HUES48 (cell line): ENCODE results near the gene TMEM252.

Experiments
- H3K27ac ChIP-seq: one replicate; pipeline ENCODE4 v1.7.0; 2013; ENCODE audit warnings: low read depth, low read length, inconsistent platforms
- H3K27me3 ChIP-seq: 2 replicates; pipeline ENCODE4 v1.6.1; 2013; ENCODE audit warnings: mild to moderate bottlenecking, low read length; ENCODE audit not compliant: control insufficient read depth, insufficient read depth
- H3K36me3 ChIP-seq: 2 replicates; pipeline ENCODE4 v1.6.1; 2013; ENCODE audit warnings: low read length; ENCODE audit not compliant: control insufficient read depth, insufficient read depth
- H3K4me1 ChIP-seq: 2 replicates; pipeline ENCODE4 v1.6.1; 2013; ENCODE audit warnings: mild to moderate bottlenecking, low read length; ENCODE audit not compliant: control insufficient read depth, insufficient read depth
- H3K4me3 ChIP-seq: 2 replicates; pipeline ENCODE4 v1.5.1; 2013; ENCODE audit warnings: mild to moderate bottlenecking, low read depth, low read length
- H3K9ac ChIP-seq: 2 replicates; pipeline ENCODE4 v1.6.1; 2013; ENCODE audit warnings: mild to moderate bottlenecking, low read depth, low read length, moderate library complexity
- H3K9me3 ChIP-seq: 2 replicates; pipeline ENCODE4 v1.6.1; 2013; ENCODE audit warnings: low read length; ENCODE audit not compliant: control insufficient read depth, insufficient read depth

Gene TMEM252

DNA sequence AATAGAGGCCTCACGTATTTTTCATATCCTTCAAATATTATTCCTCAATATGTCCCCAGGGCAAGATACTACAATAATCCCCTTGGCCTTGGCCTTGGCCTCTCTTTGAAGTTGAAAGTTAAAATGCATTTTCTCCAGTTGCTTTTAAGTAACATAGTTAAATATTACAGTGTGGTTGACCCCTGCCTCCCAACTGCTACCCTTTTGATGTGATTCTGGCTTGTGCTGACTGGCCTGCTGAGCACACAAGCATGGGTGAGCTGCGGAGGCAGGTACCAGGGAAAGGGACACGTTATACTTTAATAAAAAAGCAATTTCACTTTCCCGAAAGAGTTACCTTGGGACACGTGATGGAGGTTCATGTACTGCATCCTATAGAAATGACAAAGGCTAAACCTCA lies 17.9 kb upstream of the TMEM252 start:
- peaks cover 37% of the 10 kb centered on the region for H3K27me3 ChIP-seq
- no peaks in the 10 kb centered on the region for H3K9me3 ChIP-seq
- no peak overlapping the region for H3K4me3 ChIP-seq
- no peaks in the 10 kb centered on the region for H3K36me3 ChIP-seq
- H3K4me1 ChIP-seq, result peaks cover 17% of the 10 kb centered on the region
- no peak overlapping the region for H3K27ac ChIP-seq
- no peak overlapping the region for H3K9ac ChIP-seq

GRCh38 chr9:68555437-68556150 lies 14.9 kb upstream of the TMEM252 start:
- peaks cover 5% of the 10 kb centered on the region for H3K4me1 ChIP-seq
- H3K4me3 ChIP-seq, result no peak overlapping the region
- peaks cover 42% of the 10 kb centered on the region for H3K27me3 ChIP-seq
- H3K9ac ChIP-seq, result no peak overlapping the region
- H3K36me3 ChIP-seq, result no peaks in the 10 kb centered on the region
- no peaks in the 10 kb centered on the region for H3K9me3 ChIP-seq
- H3K27ac ChIP-seq, result no peak overlapping the region

DNA sequence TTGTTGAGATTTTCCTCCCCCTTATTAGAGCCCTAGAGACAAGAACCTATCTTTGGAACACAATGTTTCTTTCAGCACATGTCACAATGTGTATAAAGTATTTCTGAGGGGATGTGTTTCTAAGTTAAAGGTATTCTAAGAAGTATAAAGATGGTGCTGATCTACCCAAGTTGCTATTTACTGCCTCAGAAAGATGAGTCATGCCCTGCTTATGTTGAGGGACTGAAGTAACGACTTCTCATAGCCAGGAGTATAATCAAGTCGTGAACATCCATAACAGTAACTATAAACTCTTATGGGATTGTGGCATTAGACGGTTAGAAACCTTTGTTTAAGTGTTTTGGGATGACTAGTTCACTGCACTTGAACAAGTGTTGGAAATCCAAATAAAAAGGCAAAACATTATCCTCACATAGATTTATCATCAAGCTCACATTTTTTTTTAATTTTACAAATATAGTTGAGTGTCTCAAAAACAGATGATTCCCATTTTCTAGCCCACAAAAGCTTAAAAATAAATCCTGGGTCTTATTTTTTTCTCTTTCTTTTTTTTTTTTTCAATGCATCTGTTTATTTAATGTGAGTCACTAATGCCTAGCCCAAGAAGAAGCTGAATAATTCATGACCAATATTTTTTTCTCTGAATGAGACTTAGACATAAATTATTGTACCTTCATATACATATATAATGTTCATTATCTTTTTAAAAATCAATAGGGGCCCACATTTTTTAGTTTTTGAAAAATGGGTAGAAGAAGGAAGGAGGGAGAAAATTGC lies 12.2 kb upstream of the TMEM252 start:
- Histone ChIP-seq H3K4me3 (no peak overlapping the region), H3K36me3 (no peaks in the 10 kb centered on the region), H3K27ac (no peak overlapping the region), H3K4me1 (no peaks in the 10 kb centered on the region), H3K9ac (no peak overlapping the region), H3K9me3 (no peaks in the 10 kb centered on the region), H3K27me3 (peaks cover 24% of the 10 kb centered on the region)

GRCh38 chr9:68551191-68551590 lies 10.5 kb upstream of the TMEM252 start:
- Histone ChIP-seq H3K9ac (no peak overlapping the region), H3K36me3 (no peaks in the 10 kb centered on the region), H3K27me3 (peaks cover 15% of the 10 kb centered on the region), H3K9me3 (no peaks in the 10 kb centered on the region), H3K4me1 (no peaks in the 10 kb centered on the region), H3K27ac (no peak overlapping the region), H3K4me3 (no peak overlapping the region)

GRCh38 chr9:68548241-68548640 lies 7.6 kb upstream of the TMEM252 start:
- no peaks in the 10 kb centered on the region for H3K4me1 ChIP-seq
- no peaks in the 10 kb centered on the region for H3K9me3 ChIP-seq
- H3K4me3 ChIP-seq, result no peak overlapping the region
- no peaks in the 10 kb centered on the region for H3K36me3 ChIP-seq
- H3K27me3 ChIP-seq, result peaks cover 28% of the 10 kb centered on the region
- H3K27ac ChIP-seq, result no peak overlapping the region
- H3K9ac ChIP-seq, result no peak overlapping the region

DNA sequence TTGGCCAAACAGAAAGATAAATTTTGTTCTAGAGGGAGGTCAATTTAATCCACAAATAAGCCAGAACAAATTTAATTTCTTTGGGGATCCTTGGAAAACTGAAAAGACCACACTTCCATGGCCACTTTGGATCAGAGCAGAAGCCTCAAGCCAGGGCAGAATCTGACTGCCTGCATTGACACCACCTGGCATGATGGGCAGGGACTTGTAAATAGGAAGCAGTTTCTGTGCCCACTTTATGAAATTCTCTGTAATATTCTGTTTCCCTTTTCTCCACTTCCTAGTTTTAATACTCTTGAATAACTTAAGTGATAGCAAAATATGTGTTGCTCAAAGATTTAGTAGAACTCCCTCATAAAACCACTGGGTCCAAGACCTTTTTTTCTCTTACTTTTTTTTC lies 6.7 kb upstream of the TMEM252 start:
- no peaks in the 10 kb centered on the region for H3K4me1 ChIP-seq
- H3K27ac ChIP-seq, result no peak overlapping the region
- H3K36me3 ChIP-seq, result no peaks in the 10 kb centered on the region
- no peak overlapping the region for H3K4me3 ChIP-seq
- peaks cover 30% of the 10 kb centered on the region for H3K27me3 ChIP-seq
- H3K9me3 ChIP-seq, result no peaks in the 10 kb centered on the region
- no peak overlapping the region for H3K9ac ChIP-seq

DNA sequence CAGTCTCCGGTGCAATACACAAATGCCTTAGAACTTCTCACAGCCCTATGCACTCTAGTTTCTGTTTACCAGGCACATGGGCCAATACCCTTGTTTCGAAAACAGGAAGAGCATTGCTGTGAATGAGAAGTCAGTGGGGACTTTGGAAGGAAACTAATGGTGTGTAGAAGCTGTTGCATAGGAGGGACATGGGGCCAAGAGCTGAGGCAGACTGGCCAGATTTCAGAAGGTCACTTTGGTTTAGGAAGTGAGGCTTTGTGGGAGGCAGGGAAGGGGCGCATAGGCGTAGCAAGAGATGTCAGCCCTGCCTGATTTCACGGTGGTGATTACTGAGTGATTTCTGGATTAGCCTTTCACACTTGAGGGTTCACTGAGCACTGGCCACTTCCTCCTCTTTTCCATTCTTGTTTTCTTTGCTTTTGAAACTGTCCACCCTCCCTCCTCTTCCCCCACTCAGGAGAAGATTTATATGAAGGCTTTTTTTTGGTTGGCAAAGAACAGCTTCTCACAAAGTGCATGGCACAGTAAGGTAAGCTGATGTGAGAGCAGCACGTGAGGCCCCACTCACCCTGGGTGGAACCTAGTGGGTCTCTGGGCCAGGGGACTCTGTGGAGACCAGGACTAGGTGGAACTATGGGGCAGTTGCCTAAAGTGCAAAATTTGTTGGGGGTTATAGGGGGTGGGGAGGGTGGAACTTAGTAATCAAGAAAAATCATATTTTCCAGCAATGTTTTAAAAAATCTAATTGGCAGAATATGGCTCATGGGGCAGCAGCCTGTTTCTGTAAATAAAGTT lies 6.1 kb upstream of the TMEM252 start:
- no peaks in the 10 kb centered on the region for H3K4me1 ChIP-seq
- no peaks in the 10 kb centered on the region for H3K9me3 ChIP-seq
- no peaks in the 10 kb centered on the region for H3K36me3 ChIP-seq
- no peak overlapping the region for H3K9ac ChIP-seq
- no peak overlapping the region for H3K4me3 ChIP-seq
- H3K27me3 ChIP-seq, result peaks cover 36% of the 10 kb centered on the region
- H3K27ac ChIP-seq, result no peak overlapping the region

GRCh38 chr9:68545033-68545705 lies 4.5 kb upstream of the TMEM252 start:
- no peak overlapping the region for H3K9ac ChIP-seq
- H3K36me3 ChIP-seq, result no peaks in the 10 kb centered on the region
- peaks cover 52% of the 10 kb centered on the region for H3K27me3 ChIP-seq
- no peak overlapping the region for H3K4me3 ChIP-seq
- H3K27ac ChIP-seq, result no peak overlapping the region
- no peaks in the 10 kb centered on the region for H3K4me1 ChIP-seq
- H3K9me3 ChIP-seq, result no peaks in the 10 kb centered on the region

GRCh38 chr9:68541568-68541967 lies 885 bp upstream of the TMEM252 start:
- H3K36me3 ChIP-seq, result no peaks in the 10 kb centered on the region
- no peak overlapping the region for H3K4me3 ChIP-seq
- H3K4me1 ChIP-seq, result no peaks in the 10 kb centered on the region
- peaks cover 78% of the 10 kb centered on the region for H3K27me3 ChIP-seq
- H3K9me3 ChIP-seq, result no peaks in the 10 kb centered on the region
- no peak overlapping the region for H3K27ac ChIP-seq
- H3K9ac ChIP-seq, result no peak overlapping the region

DNA sequence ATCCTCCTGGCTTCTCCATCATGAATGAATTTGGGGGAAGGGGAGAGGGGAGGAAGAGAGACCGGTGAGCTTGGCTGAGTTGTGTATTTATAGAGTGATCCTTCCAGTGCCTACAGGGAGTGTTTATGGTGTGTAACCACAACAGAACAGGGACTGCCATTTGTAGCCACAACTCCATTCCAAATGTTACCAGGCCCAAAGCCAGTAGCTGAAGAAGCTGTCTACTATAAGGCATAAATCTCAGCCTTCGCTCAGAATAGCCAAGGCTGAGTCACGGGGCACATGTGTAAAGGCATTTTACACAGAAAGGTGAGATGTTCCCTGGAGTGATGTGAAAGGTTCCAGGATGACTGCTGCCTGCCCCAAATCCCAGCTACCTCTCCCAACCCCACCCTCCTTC lies 2.5 kb downstream of the TMEM252 start:
- Histone ChIP-seq H3K9me3 (no peaks in the 10 kb centered on the region), H3K27me3 (peaks cover 82% of the 10 kb centered on the region), H3K36me3 (no peaks in the 10 kb centered on the region), H3K4me3 (no peak overlapping the region), H3K27ac (no peak overlapping the region), H3K9ac (no peak overlapping the region), H3K4me1 (no peaks in the 10 kb centered on the region)
